Measurements from ENCODE around the gene FREM2.

FREM2 gene

DNA sequence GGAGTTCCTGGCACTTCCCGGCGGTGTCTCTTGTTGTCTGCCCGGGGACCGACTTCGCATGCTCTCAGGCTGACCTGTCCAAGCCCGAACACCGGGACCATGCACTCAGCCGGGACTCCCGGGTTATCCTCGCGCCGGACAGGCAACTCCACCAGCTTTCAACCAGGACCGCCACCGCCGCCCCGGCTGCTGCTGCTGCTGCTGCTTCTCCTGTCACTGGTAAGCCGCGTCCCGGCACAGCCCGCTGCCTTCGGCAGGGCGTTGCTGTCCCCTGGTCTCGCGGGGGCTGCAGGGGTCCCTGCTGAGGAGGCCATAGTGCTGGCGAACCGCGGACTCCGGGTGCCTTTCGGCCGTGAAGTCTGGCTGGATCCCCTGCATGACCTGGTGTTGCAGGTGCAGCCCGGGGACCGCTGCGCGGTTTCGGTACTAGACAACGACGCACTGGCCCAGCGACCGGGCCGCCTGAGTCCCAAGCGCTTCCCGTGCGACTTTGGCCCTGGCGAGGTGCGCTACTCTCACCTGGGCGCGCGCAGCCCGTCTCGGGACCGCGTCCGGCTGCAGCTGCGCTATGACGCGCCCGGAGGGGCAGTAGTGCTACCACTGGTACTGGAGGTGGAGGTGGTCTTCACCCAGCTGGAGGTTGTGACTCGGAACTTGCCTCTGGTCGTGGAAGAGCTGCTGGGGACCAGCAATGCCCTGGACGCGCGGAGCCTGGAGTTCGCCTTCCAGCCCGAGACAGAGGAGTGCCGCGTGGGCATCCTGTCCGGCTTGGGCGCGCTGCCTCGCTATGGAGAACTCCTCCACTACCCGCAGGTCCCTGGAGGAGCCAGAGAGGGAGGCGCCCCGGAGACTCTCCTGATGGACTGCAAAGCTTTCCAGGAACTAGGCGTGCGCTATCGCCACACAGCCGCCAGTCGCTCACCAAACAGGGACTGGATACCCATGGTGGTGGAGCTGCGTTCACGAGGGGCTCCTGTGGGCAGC, 661 bp downstream of the FREM2 start:
- no peak for DNase-seq (ENCODE audit: low spot score)

DNA sequence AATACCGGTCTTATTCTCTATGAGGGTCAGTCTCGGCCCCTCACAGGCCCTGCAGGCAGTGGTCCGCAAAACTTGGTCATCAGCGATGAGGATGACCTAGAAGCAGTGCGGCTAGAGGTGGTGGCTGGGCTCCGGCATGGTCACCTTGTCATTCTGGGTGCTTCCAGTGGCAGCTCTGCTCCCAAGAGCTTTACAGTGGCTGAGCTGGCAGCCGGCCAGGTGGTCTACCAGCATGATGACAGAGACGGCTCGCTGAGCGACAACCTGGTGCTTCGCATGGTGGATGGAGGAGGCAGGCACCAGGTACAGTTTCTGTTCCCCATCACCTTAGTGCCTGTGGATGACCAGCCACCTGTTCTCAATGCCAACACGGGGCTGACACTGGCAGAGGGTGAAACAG, 1.8 kb downstream of the FREM2 start:
- no peak for DNase-seq (ENCODE audit: low spot score)

DNA sequence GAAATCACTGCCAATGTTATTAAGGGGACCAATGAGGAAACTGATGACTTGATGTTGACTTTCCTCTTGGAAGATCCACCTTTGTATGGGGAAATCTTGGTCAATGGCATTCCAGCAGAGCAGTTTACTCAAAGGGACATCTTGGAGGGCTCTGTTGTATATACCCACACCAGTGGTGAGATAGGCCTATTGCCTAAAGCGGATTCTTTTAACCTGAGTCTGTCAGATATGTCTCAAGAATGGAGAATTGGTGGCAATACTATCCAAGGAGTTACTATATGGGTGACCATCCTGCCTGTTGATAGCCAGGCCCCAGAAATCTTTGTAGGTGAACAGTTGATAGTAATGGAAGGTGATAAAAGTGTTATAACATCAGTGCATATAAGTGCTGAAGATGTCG, 3.4 kb downstream of the FREM2 start:
- DNase-seq (ENCODE audit: low spot score): no peak

DNA sequence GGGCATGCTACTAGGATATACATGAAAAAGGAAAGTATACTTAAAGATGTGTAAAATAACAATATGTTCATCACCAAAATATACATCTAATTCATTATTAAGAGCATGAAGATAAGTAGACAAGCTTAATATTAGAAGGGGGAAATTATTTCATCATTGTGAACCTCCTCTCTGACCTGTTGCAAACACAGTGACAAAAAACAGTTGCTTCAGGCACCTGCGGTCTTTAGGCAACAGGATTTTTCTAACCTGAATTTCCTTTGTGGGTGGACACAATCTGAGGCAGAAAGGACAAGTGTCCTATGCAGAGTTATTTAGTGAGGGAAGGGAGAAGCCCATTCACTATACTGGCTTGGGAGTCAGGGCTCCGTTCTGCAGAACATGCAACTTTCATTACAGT, 6.3 kb downstream of the FREM2 start:
- DNase-seq (ENCODE audit: low spot score): no peak

DNA sequence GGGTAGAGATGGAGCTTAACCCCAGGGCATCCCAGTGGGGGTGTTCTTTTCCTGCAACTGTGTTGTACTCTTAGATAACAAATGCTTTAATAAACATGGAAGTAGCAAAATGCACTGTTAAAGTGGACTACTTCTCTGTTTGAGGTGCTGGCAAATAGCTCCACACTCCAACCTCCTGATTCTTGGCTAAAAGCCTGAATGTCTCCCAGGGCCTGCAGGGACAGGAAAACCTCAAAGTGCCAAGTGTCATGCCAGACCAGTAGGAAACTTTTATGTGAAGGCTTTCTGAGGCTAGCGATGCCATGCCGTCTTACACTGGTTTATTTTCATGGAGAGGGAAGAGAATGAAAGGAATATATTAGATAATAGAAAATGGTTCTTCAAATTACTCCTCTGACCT, 6.8 kb downstream of the FREM2 start:
- DNase-seq (ENCODE audit: low spot score): no peak

DNA sequence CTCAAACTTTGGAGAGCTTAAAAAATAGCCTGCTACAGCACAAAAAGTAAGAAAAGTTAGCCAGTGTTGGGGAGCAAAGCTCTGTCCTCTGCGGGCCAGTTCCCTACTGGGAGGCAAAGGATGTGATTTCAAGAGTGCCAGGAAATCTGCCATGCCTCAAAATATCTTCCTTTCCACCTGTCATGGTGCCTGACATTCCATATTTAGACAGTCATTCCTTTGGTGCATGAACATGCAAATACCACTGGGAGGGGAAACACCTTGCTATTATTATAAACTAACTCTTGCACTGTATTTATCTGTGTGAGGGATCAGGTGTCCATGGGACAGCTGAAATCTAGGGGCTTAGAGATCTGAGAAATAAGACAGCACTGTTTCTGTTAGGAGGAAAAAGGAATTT, 10.3 kb downstream of the FREM2 start:
- no peak for DNase-seq (ENCODE audit: low spot score)

DNA sequence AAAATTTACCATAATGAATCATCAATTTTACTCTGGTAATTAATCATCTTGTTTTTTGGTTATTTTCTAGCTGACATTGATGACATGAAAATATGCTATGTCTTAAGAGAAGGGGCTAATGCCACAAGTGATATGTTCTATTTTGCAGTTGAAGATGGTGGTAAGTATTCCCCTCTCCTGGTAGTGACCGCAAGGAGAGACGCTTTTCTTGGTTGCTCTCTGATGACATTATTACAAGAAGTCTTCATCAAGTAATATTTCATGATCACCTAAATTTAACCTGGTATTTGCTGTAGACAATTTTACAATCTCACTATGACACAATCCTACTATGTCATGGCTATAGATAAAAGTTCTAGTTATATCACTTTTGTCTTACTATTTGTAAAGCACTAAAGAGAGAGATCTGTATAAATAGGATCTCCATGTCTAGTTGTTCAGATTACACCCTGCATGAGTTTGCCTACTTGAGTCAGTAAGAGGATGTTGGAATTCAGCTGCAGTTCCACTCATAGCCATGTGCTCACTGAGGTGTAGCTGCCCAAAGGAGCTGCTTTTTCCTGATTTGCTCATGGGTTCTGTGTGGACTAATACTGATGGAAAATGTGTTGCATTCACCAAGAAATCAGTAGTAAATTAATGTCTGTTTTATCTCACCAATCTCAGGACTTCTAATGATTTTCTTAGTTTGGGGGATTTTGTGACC, 10.9 kb downstream of the FREM2 start:
- no peak for DNase-seq (ENCODE audit: low spot score)

DNA sequence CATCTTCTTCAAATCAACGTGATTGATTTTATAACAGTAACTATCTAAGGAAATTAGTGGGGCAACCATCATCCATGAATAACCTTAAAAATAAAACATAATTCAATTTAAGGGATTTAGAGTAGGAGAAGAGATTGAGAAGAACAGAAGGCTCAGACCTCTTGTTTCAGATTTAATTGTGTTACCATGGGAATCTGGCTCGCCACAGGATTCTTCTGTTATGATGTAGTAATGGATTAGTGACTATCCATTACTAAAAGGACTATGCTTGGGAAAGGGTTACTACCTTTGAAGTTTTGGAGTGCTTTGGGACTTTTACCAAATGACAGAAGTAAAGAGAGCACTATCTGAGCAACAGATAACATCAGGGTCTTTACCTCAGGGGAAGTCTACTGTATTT, 13.2 kb downstream of the FREM2 start:
- no peak for DNase-seq (ENCODE audit: low spot score)

DNA sequence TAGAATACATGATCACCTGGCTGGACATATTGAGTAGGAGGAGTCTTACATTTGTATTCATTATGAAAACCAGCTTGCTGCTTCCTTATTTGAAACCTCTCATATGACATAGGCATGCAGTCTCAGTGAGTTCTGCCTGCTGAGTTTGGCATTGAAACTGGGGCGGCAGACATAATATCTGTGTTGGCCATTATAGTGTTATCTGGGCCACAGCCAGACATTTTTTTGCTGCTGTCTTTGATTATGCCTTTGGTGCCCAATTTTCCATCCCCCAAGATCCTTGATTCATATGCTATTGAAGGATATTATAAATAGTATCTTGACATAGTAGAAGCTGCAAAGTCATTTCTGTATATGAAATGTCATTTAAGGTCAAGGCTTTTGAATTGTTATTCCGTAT, 15.8 kb downstream of the FREM2 start:
- DNase-seq (ENCODE audit: low spot score): no peak

DNA sequence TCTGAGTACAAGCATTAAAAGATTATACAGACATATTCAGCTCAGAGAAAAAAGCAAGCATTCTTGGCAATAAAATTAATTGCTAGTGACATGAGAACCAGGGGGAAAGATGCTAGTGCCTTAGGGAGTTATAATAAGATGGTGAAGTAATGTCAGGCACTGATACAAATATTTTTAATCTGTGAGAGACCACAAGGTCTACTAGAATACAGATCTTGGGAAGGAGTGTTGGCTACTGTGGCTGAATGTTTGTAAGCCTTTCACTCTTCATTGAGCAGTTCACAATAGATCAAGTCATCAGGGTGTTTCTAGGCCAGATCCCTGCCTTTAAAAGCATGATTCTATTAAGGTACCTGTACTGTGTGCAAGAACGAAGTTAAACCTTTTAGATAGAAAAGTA, 16.4 kb downstream of the FREM2 start:
- no peak for DNase-seq (ENCODE audit: low spot score)

DNA sequence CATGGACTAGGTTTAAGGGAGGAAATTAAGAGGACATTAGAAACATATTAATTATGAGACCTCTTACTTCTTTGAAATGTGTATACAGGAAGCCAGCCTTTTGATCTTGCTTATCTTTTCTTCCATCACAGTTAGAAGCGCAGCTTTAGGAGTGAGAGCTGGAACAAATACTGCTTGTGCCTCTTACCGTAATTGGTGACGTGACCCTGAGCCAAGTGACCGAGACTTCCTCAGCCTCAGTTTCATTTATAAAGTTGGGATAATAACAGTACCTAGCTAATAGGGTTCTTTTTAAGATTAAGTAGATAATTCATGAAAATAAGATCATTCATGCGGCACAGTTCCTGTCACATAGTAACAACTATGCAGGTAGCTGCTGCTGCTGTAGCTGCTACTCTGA, 18.5 kb downstream of the FREM2 start:
- no peak for DNase-seq (ENCODE audit: low spot score)

DNA sequence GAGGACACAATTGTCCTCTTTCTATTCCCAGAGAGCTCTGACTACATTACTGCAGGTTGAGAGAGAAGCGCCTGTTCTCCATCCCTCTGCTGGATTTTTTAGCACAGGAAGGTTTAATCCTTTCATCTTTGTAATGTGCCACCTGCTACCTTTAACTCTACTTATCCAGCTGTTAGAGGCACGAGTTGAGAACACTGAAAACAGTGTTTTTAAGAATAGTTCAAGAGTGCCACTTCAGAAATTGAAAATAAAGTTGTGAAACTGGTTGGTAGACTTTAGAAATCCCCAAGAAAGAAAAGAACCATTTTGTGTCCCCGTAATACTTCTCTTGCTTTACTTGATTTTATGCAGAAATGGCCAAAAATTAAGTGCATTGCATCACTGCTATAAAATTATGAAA, 20.6 kb downstream of the FREM2 start:
- DNase-seq (ENCODE audit: low spot score): no peak

DNA sequence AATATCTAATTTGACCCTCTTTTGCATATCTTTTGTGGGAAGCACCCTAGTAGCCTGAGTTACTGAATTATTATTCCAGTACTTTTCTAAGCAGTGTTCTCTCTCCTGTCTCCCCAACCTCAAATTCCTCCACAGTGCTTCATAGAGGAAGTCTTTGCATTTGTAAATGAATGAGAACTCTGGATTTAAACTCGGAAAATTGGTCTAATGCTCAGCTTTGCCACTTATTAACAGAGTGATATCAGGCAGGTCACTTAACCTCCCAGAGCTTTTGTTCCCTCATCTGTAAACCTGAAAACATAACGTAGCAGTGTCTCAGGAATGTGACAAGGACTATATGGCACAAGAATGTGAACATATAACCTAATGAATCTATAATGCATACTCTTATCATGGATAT, 26.2 kb downstream of the FREM2 start:
- no peak for DNase-seq (ENCODE audit: low spot score)

DNA sequence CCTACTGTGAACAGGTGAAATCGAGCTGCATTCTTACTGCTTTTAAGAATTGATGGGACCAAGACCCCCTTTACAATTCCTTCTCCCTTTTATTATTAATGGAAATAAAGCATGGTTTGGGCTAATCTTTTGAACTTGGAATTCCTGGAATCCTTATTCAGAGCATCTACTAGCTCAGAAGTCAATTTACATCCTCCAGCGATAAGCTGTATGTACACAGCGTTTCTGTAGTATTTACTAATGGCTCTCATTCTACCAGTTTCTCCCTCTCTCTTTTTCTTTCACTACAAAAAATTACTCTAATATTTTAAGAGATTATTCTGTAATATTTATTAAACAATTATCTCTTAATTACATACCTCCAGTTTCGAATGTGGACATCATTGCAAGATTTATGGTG, 31.5 kb downstream of the FREM2 start:
- DNase-seq (ENCODE audit: low spot score): no peak

DNA sequence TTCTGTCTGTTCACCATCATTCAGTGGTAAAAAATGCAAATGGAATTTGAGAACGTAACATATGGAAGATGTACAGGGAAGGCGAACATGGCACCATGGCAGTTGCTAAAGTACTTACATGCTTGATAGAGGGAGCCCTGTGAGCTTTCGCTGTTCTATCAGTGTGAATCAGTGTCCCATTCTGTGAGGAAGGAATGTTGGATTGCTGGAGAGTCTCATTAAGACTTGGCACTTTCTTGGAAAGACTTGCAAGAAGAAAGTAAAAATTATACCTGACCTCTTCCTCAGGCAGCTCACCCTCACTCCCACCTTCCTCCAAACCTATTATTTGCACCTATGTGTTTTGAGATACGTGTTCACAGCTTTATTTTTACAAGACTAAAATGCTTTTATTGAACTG, 43.5 kb downstream of the FREM2 start:
- no peak for DNase-seq (ENCODE audit: low spot score)

DNA sequence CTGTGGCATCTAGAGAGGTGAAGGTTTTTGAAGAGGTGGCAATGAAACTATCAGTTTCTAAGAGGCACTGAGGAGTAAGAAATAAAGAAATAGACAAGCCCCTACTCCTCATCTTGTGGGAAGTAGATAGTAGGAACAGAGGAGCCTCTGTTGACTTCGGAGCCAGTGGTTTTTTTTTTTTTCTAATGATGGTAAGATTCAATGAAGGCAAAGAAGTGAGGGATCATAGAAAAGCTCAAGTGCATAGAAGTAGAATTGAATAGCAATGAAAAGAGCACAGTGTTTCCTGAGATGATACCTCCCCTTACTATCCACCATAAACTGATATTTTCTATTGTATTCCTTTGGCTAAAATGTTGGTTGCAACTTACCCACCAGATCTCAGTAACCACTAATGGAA, 46.3 kb downstream of the FREM2 start:
- no peak for DNase-seq (ENCODE audit: low spot score)

DNA sequence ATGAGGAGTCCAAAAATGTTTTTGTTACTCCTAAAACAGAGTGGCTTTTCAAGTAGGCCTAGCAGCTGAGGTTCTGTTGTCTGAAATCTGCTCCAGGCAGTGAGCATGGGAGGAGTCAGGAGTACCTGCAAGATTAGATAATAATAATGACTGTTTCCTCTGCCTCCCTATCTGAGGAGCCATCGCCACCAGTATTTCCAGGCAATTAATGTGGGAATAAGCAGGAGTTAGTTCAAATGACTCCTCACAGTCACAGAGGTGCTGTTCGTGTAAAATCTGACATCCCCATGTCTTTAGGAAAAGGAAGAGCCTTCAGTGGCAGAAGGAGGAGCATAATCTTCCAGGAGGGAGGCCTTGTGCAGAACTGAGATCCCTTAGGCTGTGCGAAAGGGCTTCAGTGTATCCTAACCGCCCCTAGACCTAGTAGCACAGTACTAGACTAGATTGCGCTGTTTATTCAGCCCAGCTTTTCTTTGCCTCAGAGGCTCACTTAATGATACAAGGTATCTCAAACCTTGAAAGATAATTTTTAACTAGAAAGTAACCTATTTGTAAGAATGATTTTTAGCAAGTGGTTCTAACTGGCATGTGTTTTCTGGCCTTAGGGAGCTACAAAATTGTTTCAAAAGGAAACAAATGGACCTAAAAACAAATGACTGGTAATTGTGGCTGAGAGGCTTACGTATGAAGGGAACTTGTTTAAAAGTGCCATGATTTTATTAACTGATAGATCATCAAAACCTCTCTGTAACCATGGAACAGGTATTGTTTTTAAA, 49.0 kb downstream of the FREM2 start:
- DNase-seq (ENCODE audit: low spot score): no peak

DNA sequence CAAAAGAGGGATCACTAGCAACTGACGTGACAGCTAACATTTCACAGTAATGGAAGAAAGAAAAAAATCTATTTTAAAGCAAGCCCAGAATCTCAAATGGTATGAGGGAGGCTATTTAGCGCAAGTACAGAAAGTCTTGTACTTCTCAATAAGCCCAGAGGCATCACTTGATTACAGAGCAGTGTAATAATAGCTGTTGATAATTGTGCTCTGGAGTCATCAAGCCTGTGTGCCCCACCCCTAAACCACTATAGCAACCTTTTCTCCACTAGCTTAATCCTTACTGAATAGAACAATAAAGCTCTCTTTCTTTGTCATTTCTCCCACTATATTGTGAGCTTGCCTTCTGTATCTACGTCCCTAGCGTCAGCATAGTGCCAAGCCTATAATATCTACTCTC, 56.6 kb downstream of the FREM2 start:
- DNase-seq (ENCODE audit: low spot score): no peak

DNA sequence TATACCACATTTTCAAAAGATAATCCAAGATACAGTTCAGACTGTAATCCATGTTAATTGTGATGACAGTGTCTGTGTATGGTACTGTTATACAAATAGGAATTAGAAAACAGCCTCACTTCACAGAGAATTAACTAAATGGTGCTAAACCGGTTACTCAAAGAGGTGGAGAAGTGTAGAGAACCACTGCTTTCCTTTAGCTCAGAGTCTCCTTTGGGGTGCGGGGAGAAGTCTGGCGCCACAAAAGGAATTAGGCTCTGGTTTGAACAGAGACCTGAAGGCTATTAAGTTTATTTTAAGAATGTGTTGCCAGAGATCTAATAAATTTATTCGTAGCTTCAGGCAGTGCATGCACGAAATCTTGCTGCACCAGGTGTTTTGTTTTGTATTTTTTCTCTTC, 65.8 kb downstream of the FREM2 start:
- no peak for DNase-seq (ENCODE audit: low spot score)

DNA sequence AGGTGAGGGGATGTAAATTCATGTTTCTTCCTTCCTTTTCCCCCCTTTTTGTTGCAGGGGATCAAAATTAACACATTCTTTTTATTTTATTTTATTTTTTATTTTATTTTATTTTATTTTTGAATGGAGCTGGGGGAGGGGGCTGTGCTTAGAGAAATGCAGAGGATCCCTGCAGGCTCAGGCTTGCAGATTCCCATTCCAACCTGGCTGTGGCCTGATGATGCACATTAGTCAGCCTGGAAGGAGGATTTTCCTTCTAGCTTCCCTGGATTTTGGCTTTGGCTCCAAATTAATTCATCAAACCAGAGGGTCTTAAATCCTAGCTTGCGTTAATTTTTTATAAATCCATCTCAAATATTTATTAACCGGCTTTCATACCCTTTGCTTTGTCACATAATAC, 67.0 kb downstream of the FREM2 start:
- no peak for DNase-seq (ENCODE audit: low spot score)

DNA sequence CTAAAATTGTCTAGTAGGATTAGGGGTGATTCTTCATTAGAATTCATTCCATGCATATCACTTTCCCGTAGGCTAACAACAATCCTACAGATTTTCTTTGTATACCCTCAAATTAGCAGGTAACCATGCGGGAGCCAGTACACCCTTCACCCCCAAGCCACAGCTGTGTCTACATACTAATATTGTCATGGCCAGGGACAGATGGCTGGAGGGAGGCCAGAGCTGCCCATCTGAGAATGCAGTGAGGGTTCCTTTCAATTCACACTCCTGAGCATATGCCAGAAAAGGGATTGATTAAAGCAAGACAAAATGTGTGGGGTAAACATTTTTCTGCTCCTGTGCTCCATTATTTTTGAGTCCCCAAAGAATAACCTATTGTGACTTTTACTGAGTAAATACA, 68.9 kb downstream of the FREM2 start:
- DNase-seq (ENCODE audit: low spot score): no peak

DNA sequence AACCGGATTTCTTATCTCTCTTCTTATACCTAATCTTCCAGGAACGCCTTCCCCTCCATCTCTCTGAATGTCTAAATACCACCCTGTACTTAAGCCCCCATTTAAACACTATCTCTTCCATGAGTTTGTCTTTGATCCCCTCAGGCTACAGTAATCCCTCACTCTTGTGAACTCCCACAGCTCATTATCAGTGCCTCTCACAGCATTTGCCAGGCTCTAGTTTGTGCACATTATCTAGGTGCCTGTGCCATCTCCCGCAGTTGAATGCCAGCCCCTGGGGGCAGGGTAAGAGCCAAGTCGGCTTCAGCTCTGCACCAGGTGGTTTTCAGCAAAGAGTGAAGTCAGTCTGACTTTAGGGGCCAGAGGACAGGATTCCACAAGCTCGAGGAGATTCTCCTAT, 71.4 kb downstream of the FREM2 start:
- DNase-seq (ENCODE audit: low spot score): no peak

DNA sequence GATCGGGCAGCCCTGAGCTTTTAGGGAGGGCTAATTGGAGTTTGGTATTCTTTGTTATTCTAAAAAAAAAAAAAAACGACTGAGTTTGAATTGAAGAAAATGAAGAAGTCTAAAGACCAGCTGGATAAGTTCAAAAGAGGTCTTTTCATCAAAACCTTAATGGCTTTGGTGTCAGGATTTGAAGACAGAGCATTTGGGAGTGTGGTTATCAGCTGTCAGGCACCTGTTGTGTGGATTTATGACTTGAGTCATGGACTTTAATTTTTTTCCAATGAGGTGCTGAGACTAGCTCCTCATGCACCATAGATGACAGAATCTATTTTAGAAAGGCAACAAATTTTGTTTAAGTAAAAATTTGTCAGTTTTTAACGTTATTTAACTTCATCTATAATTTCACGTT, 72.5 kb downstream of the FREM2 start:
- no peak for DNase-seq (ENCODE audit: low spot score)

Data from hematopoietic multipotent progenitor cell treated with erythropoietin and hydrocortisone succinate and interleukin-3 and kit ligand, for 17 days (in vitro differentiated cells).